SK-N-SH treated with all-trans-retinoic acid at 6 μM for 48 hours (cell line): ENCODE data around the gene TTC12.

Source experiments
- CREB5 ChIP-seq: fragments of 250-450 bp; sonication (Bioruptor Pico); IDR thresholded peaks from 2 replicates; pipeline ENCODE4 v1.5.1; 2020; ENCODE audit warnings: low read depth, mild to moderate bottlenecking, moderate library complexity
- ISL1 ChIP-seq: fragments of 250-450 bp; sonication (Bioruptor Pico); IDR thresholded peaks from 2 replicates; pipeline ENCODE4 v2.1.2; 2022; ENCODE audit warnings: mild to moderate bottlenecking, moderate library complexity
- PATZ1 ChIP-seq: fragments of 250-450 bp; sonication (Bioruptor Pico); IDR thresholded peaks from 2 replicates; pipeline ENCODE4 v1.8.0; 2020; ENCODE audit warnings: mild to moderate bottlenecking, moderate library complexity, borderline replicate concordance
- PPARA ChIP-seq: fragments of 250-450 bp; sonication (Bioruptor Pico); IDR thresholded peaks from 2 replicates; pipeline ENCODE4 v1.5.0; 2020; ENCODE audit warnings: mild to moderate bottlenecking, borderline replicate concordance
- TOX ChIP-seq: fragments of 250-450 bp; sonication (Bioruptor Pico); IDR thresholded peaks from 2 replicates; pipeline ENCODE4 v1.8.0; 2021; ENCODE audit warnings: mild to moderate bottlenecking, moderate library complexity, borderline replicate concordance
- TSHZ2 ChIP-seq: fragments of 250-450 bp; sonication (Bioruptor Pico); IDR thresholded peaks from 2 replicates; pipeline ENCODE4 v1.5.0; 2020; ENCODE audit warnings: mild to moderate bottlenecking, moderate library complexity
- ZFP30 ChIP-seq: fragments of 450-650 bp; formaldehyde crosslinking; IDR thresholded peaks from 2 replicates; pipeline ENCODE4 v1.5.0; 2022; ENCODE audit warnings: mild to moderate bottlenecking, moderate library complexity

GRCh38 chr11:113411536-113411935 lies 97.2 kb downstream of the TTC12 start:
- TF ChIP-seq PPARA (CRISPR knock-in tag): no peak
- no peak for TF ChIP-seq TOX (CRISPR knock-in tag)
- TF ChIP-seq ZFP30 (CRISPR knock-in tag): no peak
- TF ChIP-seq CREB5: no peak
- TF ChIP-seq PATZ1 (CRISPR knock-in tag): no peak
- no peak for TF ChIP-seq TSHZ2 (CRISPR knock-in tag)
- TF ChIP-seq ISL1 (CRISPR knock-in tag): no peak
